NT2/D1 (cell line): ENCODE results near the gene SCYL1.

Experiments
- DNase-seq: peaks from one replicate; pipeline ENCODE4 v3.0.0-alpha.2; 2011; ENCODE audit warnings: low read depth, low spot score
- H3K27me3 ChIP-seq: 2 replicates; pipeline ENCODE4 v1.6.0; 2011; ENCODE audit warnings: mild to moderate bottlenecking; ENCODE audit not compliant: insufficient read length, insufficient read depth
- H3K36me3 ChIP-seq: 2 replicates; pipeline ENCODE4 v1.6.1; 2011; ENCODE audit warnings: mild to moderate bottlenecking, low read length, mixed read lengths; ENCODE audit not compliant: insufficient read depth, insufficient read length
- H3K4me1 ChIP-seq: 2 replicates; pipeline ENCODE4 v1.5.1; 2011; ENCODE audit not compliant: insufficient read depth, insufficient read length
- H3K4me3 ChIP-seq: 2 replicates; pipeline ENCODE4 v1.5.1; 2011; ENCODE audit warnings: low read depth; ENCODE audit not compliant: insufficient read length
- H3K9ac ChIP-seq: 2 replicates; pipeline ENCODE4 v1.6.0; 2011; ENCODE audit warnings: low read depth; ENCODE audit not compliant: insufficient read length
- H3K9me3 ChIP-seq: 2 replicates; pipeline ENCODE4 v1.5.1; 2011; ENCODE audit warnings: mild to moderate bottlenecking, low read length; ENCODE audit not compliant: insufficient read depth
- SUZ12 ChIP-seq: IDR thresholded peaks from 2 replicates; pipeline ENCODE4 v1.6.1; 2011; ENCODE audit not compliant: insufficient read length, insufficient read depth; ENCODE audit errors: extremely low read depth
- YY1 ChIP-seq: IDR thresholded peaks from 2 replicates; pipeline ENCODE4 v1.6.1; 2011; ENCODE audit not compliant: insufficient read length, insufficient read depth
- ZNF274 ChIP-seq: IDR thresholded peaks from 2 replicates; pipeline ENCODE4 v1.6.1; 2011; ENCODE audit warnings: mild to moderate bottlenecking, low read depth, low read length

SCYL1 gene

GRCh38 chr11:65580756-65581155, 55.9 kb downstream of the SCYL1 start:
- peaks cover 24% of the 10 kb centered on the region for H3K4me1 ChIP-seq
- peaks cover 55% of the 10 kb centered on the region for H3K36me3 ChIP-seq
- peak overlapping the region; percentile 42 for H3K9ac ChIP-seq
- TF ChIP-seq ZNF274 = no peak
- TF ChIP-seq YY1 = no peak
- TF ChIP-seq SUZ12 = no peak
- no peaks in the 10 kb centered on the region for H3K9me3 ChIP-seq
- H3K4me3 ChIP-seq = no peak overlapping the region
- peaks cover 10% of the 10 kb centered on the region for H3K27me3 ChIP-seq
- no peak for DNase-seq

DNA sequence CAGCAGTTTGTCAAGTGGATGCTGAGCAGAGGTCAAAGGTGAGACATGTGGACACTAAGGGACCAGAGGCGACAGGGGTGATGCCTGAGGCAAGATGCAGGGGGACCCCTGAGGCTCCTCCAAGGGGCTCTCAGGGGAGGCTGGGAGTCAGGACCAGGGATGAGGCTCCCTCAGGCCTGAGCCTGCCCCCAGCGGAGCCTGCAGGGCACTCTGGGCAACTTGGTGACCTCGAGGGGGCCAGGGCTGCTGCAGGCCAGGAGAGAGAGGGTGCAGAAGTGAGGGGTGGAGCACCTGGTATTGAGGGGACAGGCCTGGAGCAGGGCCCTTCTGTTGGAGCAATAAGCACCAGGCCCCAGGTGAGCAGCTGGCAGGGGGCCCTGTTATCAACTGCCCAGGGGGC, 57.0 kb downstream of the SCYL1 start:
- H3K9me3 ChIP-seq = no peaks in the 10 kb centered on the region
- peaks cover 1% of the 10 kb centered on the region for H3K27me3 ChIP-seq
- H3K4me1 ChIP-seq = peaks cover 19% of the 10 kb centered on the region
- no peak for DNase-seq
- no peak for TF ChIP-seq YY1
- no peak for TF ChIP-seq ZNF274
- no peak overlapping the region for H3K4me3 ChIP-seq
- no peak overlapping the region for H3K9ac ChIP-seq
- peaks cover 55% of the 10 kb centered on the region for H3K36me3 ChIP-seq

GRCh38 chr11:65583589-65583988, 58.7 kb downstream of the SCYL1 start:
- DNase-seq = no peak
- peaks cover 21% of the 10 kb centered on the region for H3K4me1 ChIP-seq
- H3K36me3 ChIP-seq = peaks cover 53% of the 10 kb centered on the region
- no peaks in the 10 kb centered on the region for H3K27me3 ChIP-seq
- no peak for TF ChIP-seq YY1
- TF ChIP-seq SUZ12 = no peak
- no peak for TF ChIP-seq ZNF274
- no peak overlapping the region for H3K9ac ChIP-seq
- H3K9me3 ChIP-seq = no peaks in the 10 kb centered on the region
- no peak overlapping the region for H3K4me3 ChIP-seq

GRCh38 chr11:65584106-65584505, 59.2 kb downstream of the SCYL1 start:
- no peaks in the 10 kb centered on the region for H3K27me3 ChIP-seq
- TF ChIP-seq ZNF274 = no peak
- no peak for TF ChIP-seq YY1
- no peak for TF ChIP-seq SUZ12
- no peak overlapping the region for H3K4me3 ChIP-seq
- DNase-seq = no peak
- H3K9me3 ChIP-seq = no peaks in the 10 kb centered on the region
- peaks cover 50% of the 10 kb centered on the region for H3K36me3 ChIP-seq
- peaks cover 21% of the 10 kb centered on the region for H3K4me1 ChIP-seq
- H3K9ac ChIP-seq = no peak overlapping the region

DNA sequence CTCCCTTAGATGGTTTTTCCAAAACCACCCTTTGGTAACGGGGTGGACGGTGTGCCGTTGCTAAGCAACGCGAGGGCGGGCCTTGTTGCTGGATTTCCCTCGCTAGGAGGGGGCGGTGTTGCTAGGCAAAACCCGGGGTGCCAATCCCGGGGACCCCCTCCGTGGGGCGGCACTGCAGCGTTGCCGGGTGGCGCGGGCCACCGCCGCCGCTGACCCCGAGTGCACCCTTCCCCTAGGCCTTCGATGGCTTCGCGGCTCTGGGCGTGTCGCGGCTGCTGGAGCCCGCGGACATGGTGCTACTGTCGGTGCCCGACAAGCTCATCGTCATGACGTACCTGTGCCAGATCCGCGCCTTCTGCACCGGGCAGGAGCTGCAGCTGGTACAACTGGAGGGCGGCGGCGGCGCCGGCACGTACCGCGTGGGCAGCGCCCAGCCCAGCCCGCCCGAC, 59.9 kb downstream of the SCYL1 start:
- no peaks in the 10 kb centered on the region for H3K27me3 ChIP-seq
- H3K36me3 ChIP-seq = peaks cover 44% of the 10 kb centered on the region
- no peak overlapping the region for H3K4me3 ChIP-seq
- no peak for TF ChIP-seq ZNF274
- no peak for TF ChIP-seq YY1
- H3K4me1 ChIP-seq = peaks cover 23% of the 10 kb centered on the region
- H3K9ac ChIP-seq = no peak overlapping the region
- no peak for DNase-seq
- H3K9me3 ChIP-seq = no peaks in the 10 kb centered on the region

DNA sequence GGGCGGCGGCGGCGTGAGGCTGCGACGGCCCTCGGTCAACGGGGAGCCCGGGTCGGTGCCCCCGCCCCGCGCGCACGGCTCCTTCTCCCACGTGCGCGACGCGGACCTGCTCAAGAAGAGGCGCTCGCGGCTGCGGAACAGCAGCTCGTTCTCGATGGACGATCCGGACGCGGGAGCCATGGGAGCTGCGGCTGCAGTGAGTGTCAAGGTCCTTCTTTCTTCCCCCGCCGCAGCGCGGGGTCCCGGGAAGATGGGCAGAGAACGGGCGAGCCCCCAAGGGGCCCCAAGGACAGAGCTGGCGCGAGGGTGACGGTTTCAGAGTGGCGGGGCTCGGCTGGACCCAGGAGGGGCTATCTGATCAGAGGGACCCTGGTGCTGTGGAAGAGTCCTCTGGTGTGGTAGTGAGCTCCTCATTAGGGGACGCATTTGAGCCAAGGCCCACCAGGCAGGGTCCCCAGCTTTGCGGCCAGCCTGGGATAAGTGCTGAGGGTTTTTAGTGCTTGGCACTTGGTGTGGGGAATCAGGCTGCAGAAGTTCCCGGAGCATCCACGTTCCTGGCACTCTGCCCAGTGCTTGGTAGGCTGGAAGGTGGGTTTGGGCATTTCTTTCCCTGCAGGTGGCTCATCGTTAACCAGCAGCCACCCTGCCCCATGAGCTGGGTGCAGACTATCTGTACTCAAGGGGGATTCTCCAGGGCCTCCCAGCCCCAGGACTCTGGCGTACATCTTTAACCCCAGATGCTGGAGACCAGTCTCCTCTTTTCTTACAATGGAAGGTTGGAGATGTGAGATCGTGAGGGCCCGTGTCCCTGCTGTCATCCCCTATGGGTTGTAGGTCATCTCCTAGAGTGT, 60.7 kb downstream of the SCYL1 start:
- H3K9ac ChIP-seq = peak overlapping the region; percentile 33
- no peak overlapping the region for H3K4me3 ChIP-seq
- no peak for DNase-seq

DNA sequence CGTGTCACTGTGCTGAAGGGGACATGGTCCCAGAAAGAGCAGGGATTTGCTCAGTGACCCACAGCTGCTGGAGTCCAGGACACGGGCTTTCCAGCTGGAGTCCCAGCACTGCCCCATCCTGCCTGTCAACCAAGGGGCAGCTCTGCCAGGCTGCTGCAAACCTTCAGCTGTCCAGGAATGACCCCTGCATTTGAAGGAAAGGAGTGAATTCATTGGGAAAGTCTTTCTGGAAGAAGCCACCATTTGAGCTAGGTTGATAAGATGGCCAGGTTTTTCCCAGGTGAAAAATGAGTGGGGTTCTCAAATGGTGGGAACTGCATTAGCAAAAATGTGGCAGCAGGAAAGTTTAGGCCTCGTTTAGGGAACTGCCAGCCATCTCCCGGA, 61.4 kb downstream of the SCYL1 start:
- no peak for DNase-seq
- Histone ChIP-seq H3K36me3 (peaks cover 38% of the 10 kb centered on the region), H3K4me3 (no peak overlapping the region), H3K9ac (peak overlapping the region; percentile 75), H3K27me3 (no peaks in the 10 kb centered on the region), H3K4me1 (peaks cover 28% of the 10 kb centered on the region), H3K9me3 (no peaks in the 10 kb centered on the region)
- TF ChIP-seq YY1 (no peak), ZNF274 (no peak), SUZ12 (no peak)

More for the DNA sequence above, 60.7 kb downstream of the SCYL1 start:
- H3K4me1 ChIP-seq = peaks cover 27% of the 10 kb centered on the region
- no peak for TF ChIP-seq ZNF274
- no peak for TF ChIP-seq YY1
- no peak for TF ChIP-seq SUZ12
- no peaks in the 10 kb centered on the region for H3K27me3 ChIP-seq
- H3K36me3 ChIP-seq = peaks cover 43% of the 10 kb centered on the region
- no peaks in the 10 kb centered on the region for H3K9me3 ChIP-seq
